MCF 10A (cell line): Measurements from ENCODE around the gene TCHHL1. TPM values are rescaled to one million over a fixed set of nuclear protein-coding genes. Genes with fewer than 3 reads are reported as not detected.

ENCODE experiments used
- BruUV-seq: library from RNA; stranded (reverse); fragments of 400-500 nt; replicated peaks from 2 replicates; lab custom pipeline; 2021; lab: Mats Ljungman, UMichigan
- CTCF ChIA-PET: fragments of 300-600 bp; sonication (Branson Sonifier 250); formaldehyde crosslinking; extraction: SDS; loops from one replicate; lab custom pipeline; 2021; ENCODE audit warnings: antibody characterized with exemption, inconsistent platforms; lab: Yijun Ruan, JAX
- POLR2A ChIA-PET: fragments of 300-600, 350-650 bp; sonication (Branson Sonifier 250); formaldehyde crosslinking; extraction: SDS; loops from one replicate; lab custom pipeline; 2020; ENCODE audit warnings: antibody characterized with exemption, inconsistent platforms; lab: Yijun Ruan, JAX
- DNase-seq: peaks from one replicate; pipeline ENCODE4 v3.0.0-alpha.2; 2018; ENCODE audit not compliant: unreplicated experiment
- H3K27ac Mint-ChIP-seq: one replicate; pipeline ENCODE4 v1.8.0; 2022; ENCODE audit warnings: mild to moderate bottlenecking, low read depth, mixed read lengths; ENCODE audit not compliant: unreplicated experiment
- H3K27me3 Mint-ChIP-seq: one replicate; pipeline ENCODE4 v1.8.0; 2022; ENCODE audit warnings: mixed read lengths; ENCODE audit not compliant: insufficient read depth, unreplicated experiment
- H3K36me3 Mint-ChIP-seq: one replicate; pipeline ENCODE4 v1.8.0; 2022; ENCODE audit warnings: mild to moderate bottlenecking, moderate library complexity, mixed read lengths; ENCODE audit not compliant: insufficient read depth, unreplicated experiment
- H3K4me1 Mint-ChIP-seq: one replicate; pipeline ENCODE4 v1.8.0; 2022; ENCODE audit warnings: mixed read lengths; ENCODE audit not compliant: insufficient read depth, unreplicated experiment
- H3K4me3 Mint-ChIP-seq: one replicate; pipeline ENCODE4 v1.8.0; 2022; ENCODE audit warnings: mild to moderate bottlenecking, moderate library complexity, mixed read lengths; ENCODE audit not compliant: unreplicated experiment
- H3K9me3 Mint-ChIP-seq: one replicate; pipeline ENCODE4 v1.8.0; 2022; ENCODE audit warnings: mixed read lengths; ENCODE audit not compliant: unreplicated experiment
- CTCF ChIP-seq: fragments of 200-600 bp; IDR thresholded peaks from one replicate; pipeline ENCODE4 v1.8.0; 2022; ENCODE audit warnings: antibody characterized with exemption, mild to moderate bottlenecking; ENCODE audit not compliant: unreplicated experiment
- intact Hi-C: fragments of 100-400 bp; cut with micrococcal nuclease; formaldehyde crosslinking; loops from 2 replicates; pipeline ENCODE4 v1.14.1; 2022
- total RNA-seq: library from RNA; stranded (reverse); gene quantifications from 2 replicates; pipeline ENCODE4 v1.2.3, GENCODE V29; 2022

Gene TCHHL1
- total RNA-seq, 1 experiment from 2014 or later = not detected

DNA sequence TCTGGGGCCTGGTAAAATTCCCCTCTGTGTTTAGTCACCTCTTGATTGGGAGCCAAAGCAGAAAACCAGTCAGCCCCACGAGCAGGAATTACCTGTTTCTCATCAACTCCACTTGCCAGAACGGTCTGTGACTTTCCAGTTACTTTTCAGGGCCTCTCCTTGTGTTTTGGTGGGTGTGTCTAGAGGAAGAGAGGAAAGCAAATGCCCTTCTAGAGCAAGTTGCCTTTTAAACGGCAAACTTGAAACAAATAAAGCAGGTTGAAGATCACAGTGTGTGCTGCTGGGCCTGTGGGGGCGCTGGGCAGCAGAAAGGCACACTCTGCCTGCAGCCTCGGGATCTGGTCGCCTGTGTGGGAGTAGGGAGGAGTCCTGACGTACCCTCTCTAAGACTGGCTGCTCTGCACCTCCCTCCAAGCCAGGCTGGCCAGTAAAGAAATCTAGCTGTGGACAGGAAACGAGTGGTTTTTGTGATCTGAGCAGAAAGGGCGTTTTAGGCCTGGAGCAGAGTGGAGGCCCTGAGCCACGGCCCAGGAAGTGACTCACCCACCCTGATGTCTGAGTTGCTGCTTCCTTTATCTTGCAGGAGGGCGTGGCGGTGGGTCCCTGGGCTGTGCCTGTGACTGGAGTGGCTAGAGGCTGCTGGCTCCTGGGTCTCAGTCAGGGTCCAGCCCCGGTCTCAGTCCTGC lies 41.0 kb downstream of the TCHHL1 start:
- TF ChIP-seq CTCF = peak; percentile 58
- peaks cover 56% of the 10 kb centered on the region for H3K4me1 Mint-ChIP-seq
- peak overlapping the region; percentile 62 for H3K4me3 Mint-ChIP-seq
- CTCF ChIA-PET = interaction anchor here (0.7 to 19.4 kb wide), 12 partner anchors 8 to 1596 kb away, joined by 3 to 517 read pairs (median 5); partner anchors contain the start of gene S100A11
- H3K9me3 Mint-ChIP-seq = no peaks in the 10 kb centered on the region
- no peaks in the 10 kb centered on the region for H3K27me3 Mint-ChIP-seq
- H3K27ac Mint-ChIP-seq = peak overlapping the region; percentile 98
- BruUV-seq = no TSS peak
- POLR2A ChIA-PET = interaction anchor here (0.6 to 12.7 kb wide), 37 partner anchors 12 to 403 kb away, joined by 3 to 622 read pairs (median 5); partner anchors contain the start of genes S100A10, S100A11 and THEM4
- H3K36me3 Mint-ChIP-seq = peaks cover 7% of the 10 kb centered on the region
- intact Hi-C loops = loop anchor here (1.0 to 5.0 kb wide), 3 partner anchors 12 to 56 kb away; partner anchors contain the start of gene S100A10
- peak; percentile 100 for DNase-seq

GRCh38 chr1:152047413-152047729 lies 41.5 kb downstream of the TCHHL1 start:
- Mint-ChIP-seq H3K9me3 (no peaks in the 10 kb centered on the region), H3K27me3 (no peaks in the 10 kb centered on the region), H3K27ac (peak overlapping the region; percentile 98), H3K4me1 (peaks cover 51% of the 10 kb centered on the region), H3K36me3 (peaks cover 7% of the 10 kb centered on the region), H3K4me3 (peak overlapping the region; percentile 62)
- ChIA-PET POLR2A (interaction anchor here (0.6 to 12.7 kb wide), 27 partner anchors 13 to 1765 kb away, joined by 3 to 622 read pairs (median 6); partner anchors contain the start of genes CIART, S100A10, S100A11 and THEM4), CTCF (interaction anchor here (0.7 to 19.4 kb wide), 12 partner anchors 7 to 413 kb away, joined by 3 to 517 read pairs (median 5); partner anchors contain the start of gene S100A11)
- TSS peak; percentile 88 for BruUV-seq
- no peak for DNase-seq
- intact Hi-C loops = loop anchor here (5.0 kb wide), 1 partner anchor 55 kb away; the partner anchor contains the start of gene S100A10
- no peak for TF ChIP-seq CTCF

DNA sequence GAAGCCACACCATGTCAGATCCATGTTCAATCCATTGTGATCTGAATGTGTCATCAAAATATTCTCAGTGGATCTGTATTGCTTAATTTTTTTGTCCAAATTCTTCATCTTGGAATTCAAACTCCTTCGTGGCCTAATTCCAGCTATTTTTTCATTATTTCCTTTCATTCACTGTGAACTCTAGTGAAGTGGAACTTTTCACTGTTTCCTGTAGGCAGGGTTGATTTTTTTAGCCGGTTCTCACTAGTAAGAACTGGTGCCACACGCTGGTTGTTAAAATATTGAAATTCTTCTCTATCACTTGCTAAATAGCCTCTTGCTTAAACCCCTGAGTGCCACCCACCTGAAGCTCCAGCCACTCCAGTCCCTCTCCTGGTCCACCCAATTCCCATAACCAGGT lies 44.5 kb downstream of the TCHHL1 start:
- no peaks in the 10 kb centered on the region for H3K9me3 Mint-ChIP-seq
- no TSS peak for BruUV-seq
- CTCF ChIA-PET = interaction anchor here (1.0 to 19.4 kb wide), 4 partner anchors 9 to 418 kb away, joined by 4 to 517 read pairs (median 44); partner anchors contain the start of gene S100A11

More for the DNA sequence above, 44.5 kb downstream of the TCHHL1 start:
- no peaks in the 10 kb centered on the region for H3K27me3 Mint-ChIP-seq
- H3K27ac Mint-ChIP-seq = no peak overlapping the region
- peaks cover under 1% of the 10 kb centered on the region for H3K36me3 Mint-ChIP-seq
- DNase-seq = no peak
- intact Hi-C loops = no loop called here
- POLR2A ChIA-PET = interaction anchor here (0.8 to 12.7 kb wide), 3 partner anchors 10 to 73 kb away, joined by 3 to 622 read pairs (median 64); partner anchors contain the start of gene S100A11
- no peak overlapping the region for H3K4me3 Mint-ChIP-seq
- H3K4me1 Mint-ChIP-seq = peaks cover 23% of the 10 kb centered on the region
- TF ChIP-seq CTCF = no peak
